GM19395 (cell line): ENCODE data around the gene CR1L.
"Not testable (repeated sequence)": the region's sequence is repeated elsewhere in the genome, so short reads cannot be mapped to it uniquely, and the experiment has no call there.

Experiments used
- ATAC-seq: cut with Tn5 transposase; IDR thresholded peaks from one replicate; pipeline ENCODE4 v1.9.1; 2021; ENCODE audit warnings: mild to moderate bottlenecking, moderate library complexity; ENCODE audit not compliant: unreplicated experiment

CR1L gene

GRCh38 chr1:207744000-207744534 lies 99.1 kb downstream of the CR1L start:
- no peak for ATAC-seq

GRCh38 chr1:207745285-207745684 lies 100.4 kb downstream of the CR1L start:
- ATAC-seq, result no peak

GRCh38 chr1:207745839-207746767 lies 101.2 kb downstream of the CR1L start:
- no peak for ATAC-seq

- ATAC-seq, result no peak
These were observed 102.9 kb downstream of the CR1L start for GRCh38 chr1:207747627-207748492.

GRCh38 chr1:207748737-207749528 lies 104.0 kb downstream of the CR1L start:
- no peak for ATAC-seq

GRCh38 chr1:207750631-207751305 lies 105.8 kb downstream of the CR1L start:
- no peak for ATAC-seq

GRCh38 chr1:207751463-207751789 lies 106.5 kb downstream of the CR1L start:
- peak; percentile 17 for ATAC-seq

- peak; percentile 95 for ATAC-seq
These were observed 107.0 kb downstream of the CR1L start, which contains the start of gene CD46 for GRCh38 chr1:207751790-207752455. TSS of gene CD46 (plus strand) at chr1:207752054. CDS start at chr1:207752213, 159 bp downstream.

GRCh38 chr1:207752456-207752998 lies 107.6 kb downstream of the CR1L start:
- peak; percentile 29 for ATAC-seq

- ATAC-seq, result no peak
These were observed 108.7 kb downstream of the CR1L start for GRCh38 chr1:207753611-207754010.

GRCh38 chr1:207754011-207754410 lies 109.1 kb downstream of the CR1L start:
- no peak for ATAC-seq

GRCh38 chr1:207754974-207755700 lies 110.2 kb downstream of the CR1L start:
- ATAC-seq, result no peak

GRCh38 chr1:207755846-207756693 lies 111.1 kb downstream of the CR1L start:
- ATAC-seq, result no peak

- ATAC-seq, result no peak
These were observed 117.7 kb downstream of the CR1L start for GRCh38 chr1:207762622-207763021.

- no peak for ATAC-seq
These were observed 118.2 kb downstream of the CR1L start for GRCh38 chr1:207763091-207763490.

GRCh38 chr1:207763972-207764371 lies 119.0 kb downstream of the CR1L start:
- ATAC-seq, result no peak

GRCh38 chr1:207766569-207766968 lies 121.6 kb downstream of the CR1L start:
- no peak for ATAC-seq

GRCh38 chr1:207770514-207770913 lies 125.6 kb downstream of the CR1L start:
- ATAC-seq, result not testable (repeated sequence)
